Thoracic aorta (tissue), 2 donors: Measurements from ENCODE around the gene NTF3. TPM values are rescaled to one million over a fixed set of nuclear protein-coding genes. Genes with fewer than 3 reads are reported as not detected.

Source experiments
- ATAC-seq: fragments of 150-250 bp; one replicate; pipeline ENCODE4 v1.8.0; 2017; ENCODE audit warnings: low read depth; ENCODE audit not compliant: insufficient number of reproducible peaks, low FRiP score
- DNase-seq: peaks from one replicate; pipeline ENCODE4 v3.0.0-alpha.2; 2020; ENCODE audit warnings: low spot score
- H3K27ac ChIP-seq, 2 donors: fragments of 200-600 bp; sonication (generic); 1 replicate in 1 of 2; 2 replicates in 1 of 2; pipeline ENCODE4 v1.5.1; 2016; ENCODE audit warnings: mild to moderate bottlenecking in 2 of 2, moderate library complexity in 2 of 2
- H3K27me3 ChIP-seq: fragments of 200-600 bp; sonication (generic); replicated peaks from 2 replicates; pipeline ENCODE4 v1.6.0; 2016; ENCODE audit warnings: mild to moderate bottlenecking; ENCODE audit not compliant: insufficient read depth
- H3K36me3 ChIP-seq: fragments of 200-600 bp; sonication (generic); one replicate; pipeline ENCODE4 v1.5.1; 2016
- H3K4me1 ChIP-seq, 2 donors: fragments of 200-600 bp; sonication (generic); 1 replicate in 1 of 2; 2 replicates in 1 of 2; pipeline versions ENCODE4 v1.5.1 to v1.6.0; 2016; ENCODE audit warnings: low read depth in 2 of 2, mild to moderate bottlenecking in 1 of 2; ENCODE audit not compliant: control insufficient read depth in 1 of 2
- H3K4me3 ChIP-seq: fragments of 200-600 bp; sonication (generic); 2 replicates; pipeline ENCODE4 v1.5.1; 2016; ENCODE audit warnings: mild to moderate bottlenecking
- H3K9me3 ChIP-seq: fragments of 200-600 bp; sonication (generic); 2 replicates; pipeline ENCODE4 v1.5.1; 2016
- CTCF ChIP-seq: fragments of 200-600 bp; sonication (generic); IDR thresholded peaks from one replicate; pipeline ENCODE4 v1.5.1; 2019; ENCODE audit warnings: antibody characterized with exemption
- total RNA-seq, 2 donors: library from RNA; depleted of rRNA; stranded (reverse); fragments of >200 nt; gene quantifications; one replicate each; pipeline versions ENCODE4 v1.1.0 to v1.2.3, GENCODE V29; 2016

NTF3 gene
- total RNA-seq, 2 donors from 2014 or later = 9.9 to 24.4 TPM

GRCh38 chr12:5500331-5500659 is 68.4 kb downstream of the NTF3 start:
- TF ChIP-seq CTCF = no peak
- Histone ChIP-seq H3K9me3 (no peaks in the 10 kb centered on the region), H3K4me3 (no peak overlapping the region), H3K27ac (no peak overlapping the region), H3K4me1 (peaks cover 0 to 24% of the 10 kb centered on the region in 2 donors), H3K27me3 (no peaks in the 10 kb centered on the region), H3K36me3 (no peaks in the 10 kb centered on the region)
- ATAC-seq (no peak), DNase-seq (no peak)

- Histone ChIP-seq H3K4me3 (no peak overlapping the region), H3K27me3 (no peaks in the 10 kb centered on the region), H3K36me3 (no peaks in the 10 kb centered on the region), H3K4me1 (peaks cover 0 to 2% of the 10 kb centered on the region in 2 donors), H3K9me3 (no peaks in the 10 kb centered on the region), H3K27ac (no peak overlapping the region)
- TF ChIP-seq CTCF = no peak
- DNase-seq = no peak
- no peak for ATAC-seq
Observed at GRCh38 chr12:5503774-5504173, 71.9 kb downstream of the NTF3 start.

GRCh38 chr12:5505116-5505515 is 73.2 kb downstream of the NTF3 start:
- Histone ChIP-seq H3K4me3 (no peak overlapping the region), H3K27me3 (no peaks in the 10 kb centered on the region), H3K27ac (no peak overlapping the region), H3K4me1 (peaks cover 0 to 2% of the 10 kb centered on the region in 2 donors), H3K9me3 (no peaks in the 10 kb centered on the region), H3K36me3 (no peaks in the 10 kb centered on the region)
- ATAC-seq = no peak
- DNase-seq = no peak
- no peak for TF ChIP-seq CTCF

- Histone ChIP-seq H3K36me3 (no peaks in the 10 kb centered on the region), H3K9me3 (no peaks in the 10 kb centered on the region), H3K4me3 (no peak overlapping the region), H3K27me3 (no peaks in the 10 kb centered on the region), H3K27ac (no peak overlapping the region), H3K4me1 (peaks cover 0 to 2% of the 10 kb centered on the region in 2 donors)
- TF ChIP-seq CTCF = no peak
- no peak for DNase-seq
- no peak for ATAC-seq
Observed at GRCh38 chr12:5505751-5506150, 73.8 kb downstream of the NTF3 start.

GRCh38 chr12:5506295-5506694 is 74.4 kb downstream of the NTF3 start:
- Histone ChIP-seq H3K9me3 (no peaks in the 10 kb centered on the region), H3K27ac (no peak overlapping the region), H3K27me3 (no peaks in the 10 kb centered on the region), H3K4me3 (no peak overlapping the region), H3K36me3 (no peaks in the 10 kb centered on the region), H3K4me1 (peaks cover 0 to 4% of the 10 kb centered on the region in 2 donors)
- no peak for ATAC-seq
- no peak for TF ChIP-seq CTCF
- no peak for DNase-seq
